C1 segment of cervical spinal cord (tissue), 14 donors: ENCODE measurements around the gene MEIS2.

Source experiments
- DNase-seq, 14 donors: peaks; one replicate each; lab custom pipeline; 2025; lab: John Stamatoyannopoulos, UW

The MEIS2 gene

GRCh38 chr15:37041042-37041441 lies 59.3 kb downstream of the MEIS2 start:
- DNase-seq, result no peak

- DNase-seq, result no peak
Measured at GRCh38 chr15:37040072-37040742, 60.1 kb downstream of the MEIS2 start.

- DNase-seq, result peak in 1 of 14 donors; percentile 9
Measured at GRCh38 chr15:37038716-37039106, 61.6 kb downstream of the MEIS2 start.

- DNase-seq, result no peak
Measured at GRCh38 chr15:37037850-37038715, 62.3 kb downstream of the MEIS2 start.

- no peak for DNase-seq
Measured at GRCh38 chr15:37037071-37037655, 63.2 kb downstream of the MEIS2 start.

GRCh38 chr15:37034835-37035748 lies 65.3 kb downstream of the MEIS2 start:
- DNase-seq, result no peak

- no peak for DNase-seq
Measured at GRCh38 chr15:37034392-37034791, 66.0 kb downstream of the MEIS2 start.

GRCh38 chr15:37032091-37032775 lies 68.1 kb downstream of the MEIS2 start:
- DNase-seq, result no peak

- DNase-seq, result no peak
Measured at GRCh38 chr15:37031198-37031597, 69.2 kb downstream of the MEIS2 start.

GRCh38 chr15:37028625-37029296 lies 71.6 kb downstream of the MEIS2 start:
- no peak for DNase-seq

- DNase-seq, result no peak
Measured at GRCh38 chr15:37020852-37021251, 79.5 kb downstream of the MEIS2 start.

- DNase-seq, result peak in 1 of 14 donors; percentile 7
Measured at GRCh38 chr15:37019479-37020433, 80.6 kb downstream of the MEIS2 start.

- DNase-seq, result no peak
Measured at GRCh38 chr15:37017031-37017625, 83.2 kb downstream of the MEIS2 start.

- DNase-seq, result no peak
Measured at GRCh38 chr15:37016231-37016630, 84.1 kb downstream of the MEIS2 start.

GRCh38 chr15:37015451-37015850 lies 84.9 kb downstream of the MEIS2 start:
- DNase-seq, result no peak

- DNase-seq, result no peak
Measured at GRCh38 chr15:37015035-37015434, 85.3 kb downstream of the MEIS2 start.

GRCh38 chr15:37014566-37014965 lies 85.8 kb downstream of the MEIS2 start:
- no peak for DNase-seq

GRCh38 chr15:37014137-37014536 lies 86.2 kb downstream of the MEIS2 start:
- no peak for DNase-seq

GRCh38 chr15:37010595-37010994 lies 89.8 kb downstream of the MEIS2 start:
- DNase-seq, result no peak
